HG02610 (cell line): ENCODE measurements around the gene EBLN1.
A peak's percentile ranks its signal among the peaks of the same experiment; 100 is the strongest.
"Not testable (repeated sequence)": the region's sequence is repeated elsewhere in the genome, so short reads cannot be mapped to it uniquely, and the experiment has no call there.

Source experiments
- ATAC-seq: cut with Tn5 transposase; IDR thresholded peaks from one replicate; pipeline ENCODE4 v1.9.1; 2021; ENCODE audit warnings: mild to moderate bottlenecking, moderate library complexity; ENCODE audit not compliant: unreplicated experiment

Gene EBLN1

DNA sequence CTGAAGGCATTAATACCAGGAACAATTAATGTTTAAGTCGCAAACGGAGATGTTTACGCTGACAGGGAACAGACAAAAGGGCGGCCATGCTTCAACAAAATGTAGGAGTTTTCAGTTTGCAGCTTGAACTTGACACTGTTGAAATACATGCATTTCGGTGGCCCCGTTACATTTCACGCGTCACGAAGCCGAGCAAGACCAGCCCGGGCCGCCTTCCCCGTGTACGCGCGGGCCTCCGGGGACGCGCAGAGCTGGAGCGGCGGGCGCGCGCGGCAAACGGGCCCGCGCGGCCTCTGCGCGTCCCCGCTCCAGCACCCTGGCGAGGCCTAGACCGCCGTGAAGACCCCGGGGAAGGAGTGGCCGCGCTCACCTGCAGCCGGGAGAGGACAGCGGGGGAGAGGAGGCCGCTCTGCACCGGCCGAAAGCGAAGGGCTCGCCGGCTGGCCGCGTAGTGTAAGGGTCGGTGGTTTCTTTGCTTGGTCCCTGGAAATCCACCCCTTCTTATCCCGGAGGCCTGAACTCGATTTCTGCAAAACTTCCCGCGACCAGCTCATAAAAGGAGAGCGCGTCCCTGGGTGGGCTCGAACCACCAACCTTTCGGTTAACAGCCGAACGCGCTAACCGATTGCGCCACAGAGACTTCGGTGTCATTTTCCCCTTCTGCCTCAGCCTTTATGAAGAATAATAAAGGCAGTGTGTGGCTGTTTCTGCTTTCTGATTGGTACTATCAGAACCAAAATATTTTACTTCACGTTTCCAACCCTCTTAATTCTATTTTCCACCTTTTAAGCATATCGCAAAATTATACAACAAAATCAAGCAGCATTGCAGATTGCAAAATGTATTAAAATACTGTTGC, 11.4 kb upstream of the EBLN1 start:
- peak; percentile 84 for ATAC-seq

DNA sequence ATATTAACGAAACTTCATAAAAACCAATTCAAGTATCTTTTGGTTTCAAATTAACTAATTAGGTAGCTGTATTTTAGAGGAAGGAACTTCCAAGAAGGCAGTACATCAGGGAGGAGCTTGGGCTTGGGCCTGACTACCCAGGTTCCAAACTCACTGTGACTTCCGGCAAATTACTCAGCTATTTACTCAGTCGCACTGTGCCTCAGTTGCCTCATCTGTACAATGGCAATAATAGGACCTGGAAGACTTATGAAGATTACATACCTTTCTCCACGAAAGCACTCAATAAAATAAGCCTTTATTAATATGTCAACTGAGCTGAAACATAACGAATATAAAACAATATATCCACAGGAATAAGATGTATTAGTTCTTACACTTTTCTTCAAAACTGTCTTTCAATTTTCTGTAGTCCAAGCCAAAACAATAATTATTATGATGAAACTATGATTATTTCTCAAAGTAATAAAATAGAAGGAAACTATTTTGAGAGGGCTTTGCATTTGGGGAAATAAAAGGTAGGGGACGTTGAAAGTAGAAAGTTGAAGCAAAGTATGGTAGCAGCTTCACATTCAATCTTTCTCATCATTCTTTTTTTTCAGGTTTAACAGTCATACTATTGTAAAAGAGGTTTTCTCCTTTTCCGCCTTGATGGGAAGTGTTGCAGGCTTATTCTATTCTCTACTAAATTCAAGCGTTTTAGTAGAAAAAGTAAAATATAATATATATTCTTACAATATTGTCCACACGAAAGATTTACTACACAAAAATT, 10.5 kb upstream of the EBLN1 start:
- no peak for ATAC-seq

DNA sequence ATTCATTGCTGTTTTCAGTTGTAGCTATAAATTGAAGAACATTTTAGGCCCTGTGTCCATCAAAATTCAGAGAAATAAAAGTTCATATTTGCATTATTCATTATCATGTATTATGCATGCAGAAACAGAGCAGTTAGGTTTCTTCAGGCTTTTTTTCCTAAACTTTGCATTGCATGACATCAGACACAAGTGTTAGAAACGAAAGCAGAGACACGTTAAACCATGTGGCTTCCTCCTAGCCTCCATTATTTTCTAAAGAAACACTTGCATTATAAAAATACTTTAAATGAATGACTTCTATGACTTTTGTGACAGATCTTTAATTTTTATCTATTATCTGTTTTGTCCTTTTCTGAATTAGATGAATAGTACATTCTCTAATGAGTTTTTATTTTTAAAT, 8.8 kb upstream of the EBLN1 start:
- ATAC-seq = no peak

DNA sequence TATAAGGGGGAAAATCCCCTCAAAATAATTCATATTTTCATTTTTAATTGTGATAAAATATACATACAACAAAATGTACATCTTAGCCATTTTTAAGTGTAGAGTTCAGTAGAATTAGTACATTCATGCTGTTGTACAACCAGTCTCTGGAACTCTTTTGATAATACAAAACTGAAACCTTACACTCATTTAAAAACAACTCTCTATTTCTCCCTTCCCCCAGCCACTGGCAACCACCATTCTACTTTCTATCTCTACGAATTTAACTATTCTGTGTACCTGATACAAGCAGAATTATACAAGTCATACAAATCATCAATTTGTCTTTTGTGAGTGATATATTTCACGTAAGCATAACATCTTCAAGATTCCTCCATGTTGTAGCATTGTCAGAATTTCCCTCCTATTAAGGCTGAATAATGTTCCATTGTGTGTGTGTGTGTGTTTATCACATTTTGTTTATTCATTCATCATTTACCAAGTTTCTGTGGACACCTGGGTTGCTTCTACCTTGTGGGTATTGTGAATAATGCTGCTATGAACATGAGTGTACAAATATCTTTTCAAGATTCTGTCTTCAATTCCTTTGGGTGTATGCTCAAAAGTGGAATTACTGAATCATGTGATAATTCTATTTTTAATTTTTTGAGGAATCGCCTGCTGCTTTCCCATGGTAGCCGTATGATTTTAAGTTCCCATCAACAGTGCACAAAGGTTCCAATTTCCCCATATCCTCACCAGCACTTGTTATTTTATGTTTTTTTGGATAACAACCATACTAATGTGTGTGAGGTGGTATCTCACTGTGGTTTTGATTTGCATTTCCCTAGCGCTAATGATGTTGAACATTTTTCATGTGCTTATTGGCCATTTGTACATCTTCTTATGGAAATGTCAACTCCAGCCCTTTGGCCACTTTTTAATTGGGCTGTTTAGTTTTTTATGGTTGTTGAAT, 4.7 kb upstream of the EBLN1 start:
- no peak for ATAC-seq

DNA sequence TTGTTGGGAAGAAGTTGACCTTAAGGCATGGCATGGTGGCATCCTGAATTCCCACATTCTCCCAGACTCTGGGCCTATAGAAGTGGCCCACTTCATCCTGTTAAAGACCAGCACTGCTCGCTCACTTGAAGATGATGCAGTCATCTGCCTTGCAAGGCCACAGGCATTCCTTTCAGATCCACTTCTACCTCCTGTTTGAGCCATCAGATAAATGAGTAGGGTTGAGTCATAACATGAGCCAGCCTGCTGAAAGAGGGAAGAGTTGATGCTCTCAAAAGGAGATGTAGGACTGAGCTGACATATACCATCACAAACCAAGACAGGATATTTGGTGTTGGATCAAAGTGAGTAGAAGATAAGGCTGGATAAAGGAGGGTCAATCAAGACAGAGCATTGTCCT, 1.5 kb upstream of the EBLN1 start:
- no peak for ATAC-seq

DNA sequence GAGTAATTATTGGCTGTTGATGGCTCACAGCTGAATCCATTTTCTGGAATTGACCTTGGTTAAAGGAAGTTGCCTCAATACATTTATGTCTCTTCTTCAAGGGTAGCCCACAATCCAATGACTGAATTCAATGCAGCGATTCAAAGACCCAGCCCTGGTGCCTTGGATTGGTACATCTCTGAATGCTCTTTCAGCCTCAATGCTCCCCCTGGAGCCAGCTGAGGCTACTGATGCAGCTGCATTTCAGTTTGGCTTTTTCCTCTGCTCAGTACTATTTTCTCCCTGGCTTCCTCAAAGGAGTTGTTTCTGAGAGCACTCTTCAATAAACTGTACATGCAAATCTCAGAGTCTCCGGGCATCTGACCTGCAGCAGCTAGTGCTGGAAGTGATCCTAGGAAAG, 633 bp upstream of the EBLN1 start:
- ATAC-seq = no peak

DNA sequence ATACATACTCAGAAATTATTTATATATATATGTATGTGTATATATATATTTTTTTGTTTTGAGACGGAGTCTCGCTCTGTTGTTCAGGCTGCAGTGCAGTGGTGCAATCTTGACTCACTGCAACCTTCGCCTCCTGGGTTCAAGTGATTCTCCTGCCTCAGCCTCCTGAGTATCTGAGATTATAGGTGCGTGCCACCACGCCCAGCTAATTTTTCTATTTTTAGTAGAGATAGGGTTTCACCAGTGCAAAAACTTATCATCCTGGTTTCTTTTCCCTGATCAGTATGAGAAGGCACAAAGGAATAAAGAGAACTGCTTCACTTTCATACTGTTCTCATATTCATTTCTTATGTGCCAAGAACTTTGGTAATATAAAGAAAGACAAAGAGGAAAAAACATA, 731 bp downstream of the EBLN1 start:
- ATAC-seq = not testable (repeated sequence)

DNA sequence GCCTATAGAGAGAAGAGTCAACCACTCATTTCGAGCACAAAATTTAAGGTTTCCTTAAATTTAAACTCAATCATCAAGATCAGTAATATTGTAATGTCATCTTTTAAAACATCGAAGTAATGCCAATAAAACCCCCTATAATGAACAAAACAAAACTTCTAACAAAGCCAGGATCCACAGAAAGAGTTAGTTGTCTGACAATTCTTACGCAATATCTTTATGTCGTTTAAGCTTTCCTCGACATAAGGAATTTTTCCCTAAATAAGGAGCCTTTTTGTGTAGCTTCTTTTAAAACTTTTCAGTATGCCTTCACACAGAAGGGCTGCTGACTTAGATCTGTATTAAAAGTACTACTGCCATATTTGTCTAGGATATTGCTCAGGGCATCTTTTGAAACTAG, 7.5 kb downstream of the EBLN1 start:
- ATAC-seq = no peak

DNA sequence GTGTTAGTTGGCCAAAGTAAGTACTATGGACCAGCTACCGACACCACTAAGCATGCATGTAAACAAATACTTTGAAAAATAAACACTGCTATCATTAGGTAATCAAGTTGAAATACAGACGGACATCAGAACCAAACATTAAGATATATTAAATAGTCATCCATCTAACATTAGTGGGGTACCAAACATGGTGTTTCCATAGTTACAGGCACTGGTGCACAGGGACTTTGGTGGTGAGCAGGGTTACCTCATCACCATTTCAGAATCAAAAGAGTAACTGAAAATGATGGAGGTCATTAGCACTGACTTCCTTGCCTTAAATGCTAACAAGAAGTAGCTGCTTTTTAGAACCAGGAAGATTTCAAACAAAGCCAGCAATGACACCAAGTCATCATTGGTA, 23.9 kb downstream of the EBLN1 start:
- no peak for ATAC-seq

DNA sequence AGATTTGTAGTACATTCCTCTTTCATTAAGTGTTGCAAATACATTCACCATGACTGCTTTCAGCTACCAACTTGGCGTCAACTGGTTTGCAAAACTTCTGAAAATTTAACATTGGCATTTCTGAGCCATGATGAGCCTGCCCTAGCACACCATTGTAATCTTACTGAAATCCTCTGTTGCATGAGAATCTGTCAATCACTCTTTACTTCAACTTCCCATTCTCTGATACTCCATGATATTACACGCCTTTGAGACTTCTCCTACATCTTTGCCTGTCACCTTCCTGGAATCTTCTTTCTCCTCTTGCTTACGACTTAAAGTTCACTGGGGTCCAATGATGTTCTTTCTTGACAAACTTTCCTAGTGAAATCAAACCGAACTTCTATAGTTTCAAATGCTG, 32.2 kb downstream of the EBLN1 start:
- ATAC-seq = no peak

DNA sequence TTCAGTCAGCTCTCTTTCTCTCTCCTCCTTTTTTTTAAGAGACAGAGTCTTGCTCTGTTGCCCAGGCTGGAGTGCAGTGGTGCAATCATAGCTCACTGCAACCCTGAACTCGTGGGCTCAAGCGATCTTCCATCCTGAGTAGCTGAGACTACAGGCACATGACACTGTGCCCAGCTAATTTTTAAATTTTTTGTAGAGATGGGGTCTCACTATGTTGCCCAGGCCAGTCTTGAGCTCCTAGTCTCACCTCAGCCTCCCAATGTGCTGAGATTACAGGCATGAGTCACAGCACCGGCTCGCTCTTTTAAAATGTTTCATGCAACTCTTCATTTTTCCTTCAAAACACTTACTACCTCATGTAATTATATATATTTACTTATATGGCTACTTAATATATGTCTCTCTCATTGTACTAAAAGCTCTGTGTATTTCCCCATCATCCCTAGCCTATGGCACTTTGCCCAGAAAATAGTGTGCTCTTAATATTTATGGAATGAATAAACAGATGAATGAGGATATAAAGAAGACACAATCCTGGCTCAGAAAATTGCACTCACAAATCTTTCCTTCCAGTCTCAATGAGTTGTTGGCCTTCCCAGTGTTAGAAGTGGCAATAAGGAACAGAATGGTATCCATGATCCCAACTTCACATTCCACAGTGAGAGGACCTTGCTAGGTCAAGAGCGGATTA, 33.9 kb downstream of the EBLN1 start:
- no peak for ATAC-seq

DNA sequence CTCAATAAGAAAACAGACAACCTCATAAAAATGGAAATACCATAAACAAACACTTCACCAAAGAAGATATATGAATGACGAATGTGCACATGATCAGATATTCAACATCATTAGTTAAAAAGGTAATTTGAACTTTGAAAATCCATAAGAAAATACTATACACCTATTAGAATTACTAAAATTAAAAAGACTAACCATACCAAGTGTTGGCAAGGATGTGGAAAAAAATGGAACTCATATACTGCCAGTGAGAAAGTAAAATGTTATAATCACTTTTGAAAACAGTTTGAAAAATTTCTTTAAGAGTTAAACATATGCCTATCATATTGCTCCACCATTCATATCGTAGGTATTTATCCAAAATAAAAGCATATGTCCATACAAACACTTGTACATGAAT, 37.1 kb downstream of the EBLN1 start:
- no peak for ATAC-seq

DNA sequence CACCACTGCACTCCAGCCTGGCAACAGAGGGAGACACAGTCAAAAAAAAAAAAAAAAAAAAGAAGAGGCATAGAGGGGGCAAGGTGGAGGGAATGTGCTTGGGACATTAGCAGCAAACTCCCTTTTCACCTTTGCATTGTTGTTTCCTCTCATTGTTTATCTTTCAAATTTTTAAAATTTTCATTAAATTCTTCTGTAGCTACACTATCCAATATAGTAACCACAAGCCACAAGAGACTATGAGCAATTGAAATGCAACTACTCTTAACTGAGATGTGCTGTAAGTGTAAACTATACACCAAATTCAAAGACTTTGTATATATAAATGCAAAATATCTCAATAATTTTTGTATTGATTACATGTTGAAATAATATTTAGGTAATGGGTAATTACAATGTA, 43.4 kb downstream of the EBLN1 start:
- ATAC-seq = no peak

DNA sequence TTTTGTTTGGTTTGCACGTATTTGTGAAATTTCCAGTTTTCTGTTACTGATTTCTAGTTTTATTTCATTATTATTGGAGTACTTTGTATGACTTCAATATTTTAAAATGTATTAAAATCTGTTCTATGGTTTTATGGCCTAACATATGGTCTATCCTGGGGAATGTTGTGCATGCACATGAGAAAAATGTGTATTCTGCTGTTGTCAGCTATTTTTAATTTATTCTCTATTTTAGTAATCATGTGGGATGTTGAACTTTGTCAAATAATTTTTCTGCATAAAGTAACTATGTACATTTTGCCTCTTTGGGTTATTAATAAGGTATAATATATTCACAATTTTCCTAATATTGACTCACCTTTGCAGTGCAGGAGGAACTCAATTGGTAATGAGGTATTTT, 46.7 kb downstream of the EBLN1 start:
- ATAC-seq = no peak

DNA sequence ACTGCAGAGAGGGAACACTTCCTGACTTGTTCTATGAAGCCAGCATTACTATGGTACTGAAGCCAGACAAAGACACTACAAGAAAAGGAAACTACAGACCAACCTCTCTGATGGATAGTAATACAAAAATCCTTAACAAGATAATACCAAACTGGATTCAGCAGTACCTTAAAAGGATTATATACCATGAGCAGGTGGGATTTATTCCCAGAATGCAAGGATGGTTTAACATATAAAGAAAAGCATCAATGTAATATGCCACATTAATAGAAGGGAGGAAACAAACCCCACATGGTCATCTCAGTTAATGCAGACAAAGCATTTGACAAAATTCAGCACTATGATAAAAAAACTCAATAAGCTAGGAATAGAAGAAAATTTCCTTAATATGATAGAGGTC, 47.2 kb downstream of the EBLN1 start:
- ATAC-seq = no peak

DNA sequence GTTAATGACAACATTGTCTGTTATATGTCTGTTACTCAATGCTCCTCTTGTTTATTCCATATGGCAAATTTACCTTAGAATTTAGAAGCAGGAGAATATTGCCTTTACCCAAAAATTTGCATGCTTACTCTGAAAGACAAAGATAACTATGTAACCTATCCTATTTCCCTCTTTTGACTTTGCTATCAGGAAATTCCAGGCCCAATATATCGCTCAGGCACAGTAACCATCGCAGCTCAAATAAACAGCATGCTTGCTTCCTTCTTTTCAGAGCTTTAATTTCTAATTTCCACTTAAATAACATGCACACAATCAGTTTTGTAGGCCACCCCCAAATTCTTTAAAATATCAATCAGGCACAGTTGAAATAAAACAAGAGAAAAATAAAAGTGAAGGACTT, 57.8 kb downstream of the EBLN1 start:
- ATAC-seq = no peak

DNA sequence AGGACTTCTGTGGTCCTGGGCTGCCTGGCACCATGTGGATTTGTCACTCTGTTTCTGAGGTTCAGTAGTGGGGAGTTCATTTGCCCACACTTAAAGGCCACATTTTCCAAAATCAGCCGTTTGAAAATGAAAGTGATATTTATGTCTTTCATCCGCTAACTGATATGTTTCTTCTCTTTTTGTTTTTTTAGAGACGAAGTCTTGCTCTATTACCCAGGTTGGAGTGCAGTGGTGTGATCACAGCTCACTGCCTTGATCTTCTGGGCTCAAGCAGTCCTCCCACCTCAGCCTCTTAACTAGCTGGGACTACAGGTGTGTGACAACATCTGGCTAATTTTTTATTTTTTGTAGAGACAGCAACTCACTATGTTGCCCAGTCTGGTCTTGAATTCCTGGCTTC, 58.6 kb downstream of the EBLN1 start:
- ATAC-seq = no peak
